ENCODE measurements around the gene DMRT3.

Gene DMRT3

GRCh38 chr9:948497-948896 is 28.0 kb upstream of the DMRT3 start:
- Histone ChIP-seq H3K36me3 (ENCODE audit: control insufficient read depth in 1 of 2, insufficient read depth in 2 of 2, low read length in 2 of 2) (no peaks in the 10 kb centered on the region), H3K9me3 (ENCODE audit: insufficient read depth, low read depth, low read length) (no peaks in the 10 kb centered on the region), H4K91ac (ENCODE audit: low read depth, low read length) (no peak overlapping the region), H3K27me3 (ENCODE audit: insufficient read depth, low read length) (no peaks in the 10 kb centered on the region), H4K8ac (ENCODE audit: low read depth, low read length) (no peak overlapping the region), H3K18ac (ENCODE audit: low read length) (no peak overlapping the region), H2BK120ac (ENCODE audit: insufficient read depth, low read length, poor library complexity) (no peak overlapping the region), H3K14ac (ENCODE audit: low read length) (no peak overlapping the region), H3K4ac (ENCODE audit: low read depth, low read length) (no peak overlapping the region), H3K4me1 (ENCODE audit: control insufficient read depth in 1 of 2, insufficient read depth in 2 of 2, low read length in 2 of 2) (no peaks in the 10 kb centered on the region), H2AK5ac (ENCODE audit: low read length) (no peak overlapping the region), H2BK12ac (ENCODE audit: low read length) (no peak overlapping the region), H3K4me3 (ENCODE audit: low read depth, low read length) (no peak overlapping the region), H2AFZ (ENCODE audit: insufficient read depth, low read length, poor library complexity) (no peak overlapping the region), H3K79me2 (ENCODE audit: control insufficient read depth, insufficient read depth, low read length, poor library complexity) (no peaks in the 10 kb centered on the region), H4K12ac (ENCODE audit: low read depth, low read length) (no peak overlapping the region), H3K9ac (ENCODE audit: low read length) (no peak overlapping the region), H2BK5ac (ENCODE audit: low read depth, low read length, poor library complexity) (no peak overlapping the region), H3K4me2 (ENCODE audit: low read length) (no peak overlapping the region), H3K27ac (ENCODE audit: low read depth, low read length) (no peak overlapping the region), H3K23ac (ENCODE audit: low read length) (no peak overlapping the region), H3K79me1 (ENCODE audit: low read length) (no peaks in the 10 kb centered on the region)
- no peak for DNase-seq
- WGBS (ENCODE audit: extremely low coverage, insufficient coverage, insufficient read length) = no CpG with 5 or more reads among the region's 7 CpGs

DNA sequence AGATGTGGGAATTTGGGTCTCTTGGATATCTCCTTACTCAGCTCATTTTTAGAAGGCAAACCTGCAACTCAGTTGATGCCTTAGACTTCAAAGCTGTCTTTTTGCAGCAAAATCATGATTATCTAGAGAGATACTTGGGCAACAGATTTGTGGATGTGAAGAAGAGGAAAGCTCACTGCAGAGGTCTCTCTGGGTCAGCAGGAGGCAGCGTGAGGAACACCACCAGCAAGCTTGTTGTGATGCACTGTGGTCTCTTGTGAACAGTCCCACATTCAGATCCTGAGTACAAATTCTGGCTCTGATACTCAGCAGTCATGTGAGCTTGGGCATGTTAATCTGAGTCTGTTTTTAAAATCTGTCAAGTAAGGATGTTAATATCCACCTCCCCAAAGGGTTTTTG is 26.3 kb upstream of the DMRT3 start:
- no peaks in the 10 kb centered on the region for H3K9me3 ChIP-seq (ENCODE audit: insufficient read depth, low read depth, low read length)
- no peak overlapping the region for H3K14ac ChIP-seq (ENCODE audit: low read length)
- peaks cover 2% of the 10 kb centered on the region for H3K27me3 ChIP-seq (ENCODE audit: insufficient read depth, low read length)
- H3K23ac ChIP-seq (ENCODE audit: low read length) = no peak overlapping the region
- no peak overlapping the region for H2BK120ac ChIP-seq (ENCODE audit: insufficient read depth, low read length, poor library complexity)
- no peak for DNase-seq
- no peak overlapping the region for H2AK5ac ChIP-seq (ENCODE audit: low read length)
- no peak overlapping the region for H3K4me3 ChIP-seq (ENCODE audit: low read depth, low read length)
- H2BK12ac ChIP-seq (ENCODE audit: low read length) = no peak overlapping the region
- H3K36me3 ChIP-seq (ENCODE audit: control insufficient read depth in 1 of 2, insufficient read depth in 2 of 2, low read length in 2 of 2) = no peaks in the 10 kb centered on the region
- H3K79me1 ChIP-seq (ENCODE audit: low read length) = no peaks in the 10 kb centered on the region
- no peak overlapping the region for H4K8ac ChIP-seq (ENCODE audit: low read depth, low read length)
- no peaks in the 10 kb centered on the region for H3K4me1 ChIP-seq (ENCODE audit: control insufficient read depth in 1 of 2, insufficient read depth in 2 of 2, low read length in 2 of 2)
- no peak overlapping the region for H3K27ac ChIP-seq (ENCODE audit: low read depth, low read length)
- no peak overlapping the region for H3K9ac ChIP-seq (ENCODE audit: low read length)
- no peak overlapping the region for H4K12ac ChIP-seq (ENCODE audit: low read depth, low read length)
- no peak overlapping the region for H2AFZ ChIP-seq (ENCODE audit: insufficient read depth, low read length, poor library complexity)
- no peaks in the 10 kb centered on the region for H3K79me2 ChIP-seq (ENCODE audit: control insufficient read depth, insufficient read depth, low read length, poor library complexity)
- no peak overlapping the region for H4K91ac ChIP-seq (ENCODE audit: low read depth, low read length)
- H3K4ac ChIP-seq (ENCODE audit: low read depth, low read length) = no peak overlapping the region
- H2BK5ac ChIP-seq (ENCODE audit: low read depth, low read length, poor library complexity) = no peak overlapping the region
- H3K18ac ChIP-seq (ENCODE audit: low read length) = no peak overlapping the region
- H3K4me2 ChIP-seq (ENCODE audit: low read length) = no peak overlapping the region
- no CpG with 5 or more reads among the region's 1 CpG for WGBS (ENCODE audit: extremely low coverage, insufficient coverage, insufficient read length)

- no CpG with 5 or more reads among the region's 4 CpGs for WGBS (ENCODE audit: extremely low coverage, insufficient coverage, insufficient read length)
Measured at GRCh38 chr9:952546-952945, 23.9 kb upstream of the DMRT3 start.

GRCh38 chr9:959105-959504 is 17.4 kb upstream of the DMRT3 start:
- Histone ChIP-seq H3K4me1 (ENCODE audit: control insufficient read depth in 1 of 2, insufficient read depth in 2 of 2, low read length in 2 of 2) (no peaks in the 10 kb centered on the region), H3K9me3 (ENCODE audit: insufficient read depth, low read depth, low read length) (no peaks in the 10 kb centered on the region), H3K4me2 (ENCODE audit: low read length) (no peak overlapping the region), H3K18ac (ENCODE audit: low read length) (no peak overlapping the region), H4K8ac (ENCODE audit: low read depth, low read length) (no peak overlapping the region), H3K4me3 (ENCODE audit: low read depth, low read length) (no peak overlapping the region), H3K79me2 (ENCODE audit: control insufficient read depth, insufficient read depth, low read length, poor library complexity) (no peaks in the 10 kb centered on the region), H3K27me3 (ENCODE audit: insufficient read depth, low read length) (peaks cover 4% of the 10 kb centered on the region), H3K36me3 (ENCODE audit: control insufficient read depth in 1 of 2, insufficient read depth in 2 of 2, low read length in 2 of 2) (no peaks in the 10 kb centered on the region), H2BK12ac (ENCODE audit: low read length) (no peak overlapping the region), H4K91ac (ENCODE audit: low read depth, low read length) (no peak overlapping the region), H3K4ac (ENCODE audit: low read depth, low read length) (no peak overlapping the region), H4K12ac (ENCODE audit: low read depth, low read length) (no peak overlapping the region), H3K14ac (ENCODE audit: low read length) (no peak overlapping the region), H3K27ac (ENCODE audit: low read depth, low read length) (no peak overlapping the region), H2BK120ac (ENCODE audit: insufficient read depth, low read length, poor library complexity) (no peak overlapping the region), H2AFZ (ENCODE audit: insufficient read depth, low read length, poor library complexity) (no peak overlapping the region), H3K79me1 (ENCODE audit: low read length) (no peaks in the 10 kb centered on the region), H2BK5ac (ENCODE audit: low read depth, low read length, poor library complexity) (no peak overlapping the region), H2AK5ac (ENCODE audit: low read length) (no peak overlapping the region), H3K9ac (ENCODE audit: low read length) (no peak overlapping the region), H3K23ac (ENCODE audit: low read length) (no peak overlapping the region)
- no CpG with 5 or more reads among the region's 4 CpGs for WGBS (ENCODE audit: extremely low coverage, insufficient coverage, insufficient read length)
- DNase-seq = no peak

More at GRCh38 chr9:952546-952945, 23.9 kb upstream of the DMRT3 start:
- no peak overlapping the region for H3K27ac ChIP-seq (ENCODE audit: low read depth, low read length)
- H2BK12ac ChIP-seq (ENCODE audit: low read length) = no peak overlapping the region
- H3K79me2 ChIP-seq (ENCODE audit: control insufficient read depth, insufficient read depth, low read length, poor library complexity) = no peaks in the 10 kb centered on the region
- no peak overlapping the region for H3K9ac ChIP-seq (ENCODE audit: low read length)
- H3K9me3 ChIP-seq (ENCODE audit: insufficient read depth, low read depth, low read length) = no peaks in the 10 kb centered on the region
- H4K91ac ChIP-seq (ENCODE audit: low read depth, low read length) = no peak overlapping the region
- peaks cover 2% of the 10 kb centered on the region for H3K27me3 ChIP-seq (ENCODE audit: insufficient read depth, low read length)
- H3K18ac ChIP-seq (ENCODE audit: low read length) = no peak overlapping the region
- no peak overlapping the region for H3K4me3 ChIP-seq (ENCODE audit: low read depth, low read length)
- H3K36me3 ChIP-seq (ENCODE audit: control insufficient read depth in 1 of 2, insufficient read depth in 2 of 2, low read length in 2 of 2) = no peaks in the 10 kb centered on the region
- H2BK5ac ChIP-seq (ENCODE audit: low read depth, low read length, poor library complexity) = no peak overlapping the region
- H3K23ac ChIP-seq (ENCODE audit: low read length) = no peak overlapping the region
- H2AFZ ChIP-seq (ENCODE audit: insufficient read depth, low read length, poor library complexity) = no peak overlapping the region
- H4K8ac ChIP-seq (ENCODE audit: low read depth, low read length) = no peak overlapping the region
- no peaks in the 10 kb centered on the region for H3K4me1 ChIP-seq (ENCODE audit: control insufficient read depth in 1 of 2, insufficient read depth in 2 of 2, low read length in 2 of 2)
- no peak overlapping the region for H3K4me2 ChIP-seq (ENCODE audit: low read length)
- H2BK120ac ChIP-seq (ENCODE audit: insufficient read depth, low read length, poor library complexity) = no peak overlapping the region
- no peak overlapping the region for H3K4ac ChIP-seq (ENCODE audit: low read depth, low read length)
- no peak overlapping the region for H2AK5ac ChIP-seq (ENCODE audit: low read length)
- no peak overlapping the region for H3K14ac ChIP-seq (ENCODE audit: low read length)
- no peaks in the 10 kb centered on the region for H3K79me1 ChIP-seq (ENCODE audit: low read length)
- DNase-seq = no peak
- no peak overlapping the region for H4K12ac ChIP-seq (ENCODE audit: low read depth, low read length)
